Liver (tissue), 9 donors: Measurements from ENCODE around the gene NGB. TPM values are rescaled to one million over a fixed set of nuclear protein-coding genes. Genes with fewer than 3 reads are reported as not detected.

Source experiments
- DNase-seq: peaks from one replicate; pipeline ENCODE4 v3.0.0-alpha.2; 2017; ENCODE audit warnings: low spot score
- H3K27ac ChIP-seq, 2 donors: one replicate each; pipeline ENCODE4 v1.7.0; 2013; ENCODE audit warnings: inconsistent platforms in 2 of 2, low read length in 2 of 2, control low read depth in 1 of 2, low read depth in 1 of 2, mild to moderate bottlenecking in 1 of 2
- H3K27me3 ChIP-seq, 4 donors: one replicate each; pipeline versions ENCODE4 v1.6.1 to v1.7.0; 2013; ENCODE audit warnings: low read length in 3 of 4, inconsistent platforms in 1 of 4, mild to moderate bottlenecking in 1 of 4, moderate library complexity in 1 of 4; ENCODE audit not compliant: control insufficient read depth in 4 of 4, insufficient read depth in 4 of 4
- H3K36me3 ChIP-seq, 4 donors: one replicate each; pipeline versions ENCODE4 v1.6.1 to v1.7.0; 2013; ENCODE audit warnings: low read length in 3 of 4, mild to moderate bottlenecking in 3 of 4, low read depth in 1 of 4, moderate library complexity in 1 of 4; ENCODE audit not compliant: control insufficient read depth in 4 of 4, insufficient read depth in 3 of 4
- H3K4me1 ChIP-seq, 4 donors: one replicate each; pipeline versions ENCODE4 v1.6.1 to v1.7.0; 2013; ENCODE audit warnings: low read length in 3 of 4, mild to moderate bottlenecking in 3 of 4, moderate library complexity in 1 of 4; ENCODE audit not compliant: control insufficient read depth in 4 of 4, insufficient read depth in 4 of 4
- H3K4me3 ChIP-seq, 3 donors: one replicate each; pipeline versions ENCODE4 v1.6.1 to v1.7.0; 2013; ENCODE audit warnings: low read length in 3 of 3, control low read depth in 1 of 3, low read depth in 1 of 3, mild to moderate bottlenecking in 1 of 3
- H3K9ac ChIP-seq, 2 donors: one replicate each; pipeline ENCODE4 v1.7.0; 2013; ENCODE audit warnings: low read length in 2 of 2, mild to moderate bottlenecking in 2 of 2, moderate library complexity in 2 of 2, control low read depth in 1 of 2, low read depth in 1 of 2
- H3K9me3 ChIP-seq, 4 donors: one replicate each; pipeline versions ENCODE4 v1.6.1 to v1.7.0; 2013; ENCODE audit warnings: low read length in 3 of 4; ENCODE audit not compliant: control insufficient read depth in 4 of 4
- CTCF ChIP-seq: fragments of 150-350 bp; IDR thresholded peaks from 2 replicates; pipeline ENCODE4 v1.5.1; 2017; ENCODE audit warnings: improper control_type of control experiment, low read depth, low read length; ENCODE audit not compliant: missing input control
- EGR1 ChIP-seq, 2 donors: IDR thresholded peaks; 2 replicates each; pipeline ENCODE4 v1.6.1; 2016 to 2018; ENCODE audit warnings: antibody characterized with exemption in 2 of 2, low read depth in 2 of 2
- FOXA1 ChIP-seq: IDR thresholded peaks from 2 replicates; pipeline ENCODE4 v1.6.1; 2016; ENCODE audit warnings: antibody characterized with exemption
- GABPA ChIP-seq, 2 donors: IDR thresholded peaks in 1 of 2; conservative IDR thresholded peaks in 1 of 2; 2 replicates each; pipeline ENCODE4 v1.6.1; 2016; ENCODE audit warnings: antibody characterized with exemption in 2 of 2, mild to moderate bottlenecking in 1 of 2, moderate library complexity in 1 of 2
- HNF4G ChIP-seq: IDR thresholded peaks from 2 replicates; pipeline ENCODE4 v1.6.1; 2016; ENCODE audit warnings: antibody characterized with exemption
- NR2F2 ChIP-seq: IDR thresholded peaks from 2 replicates; pipeline ENCODE4 v1.6.1; 2016; ENCODE audit warnings: antibody characterized with exemption
- RXRA ChIP-seq, 2 donors: IDR thresholded peaks; 2 replicates each; pipeline ENCODE4 v1.6.1; 2017 to 2018; ENCODE audit warnings: antibody characterized with exemption in 2 of 2, mild to moderate bottlenecking in 1 of 2
- WGBS: extraction: QIAGEN DNeasy Blood & Tissue Kit; methylation state at CpG from one replicate; pipeline ENCODE4 v1.1.7; 2013; 5-methylcytosine and 5-hydroxymethylcytosine counted together
- polyA plus RNA-seq, 2 donors: library from polyadenylated mRNA; stranded (reverse) in 1 of 2; unstranded in 1 of 2; fragments of 200-250 nt in 1 of 2; fragments of >200 nt in 1 of 2; fragmentation: Nextera tagmentation in 1 of 2; extraction: Ambion mirVana in 1 of 2; gene quantifications; one replicate each; pipeline versions ENCODE4 v1.2.1 to v1.2.3, GENCODE V29; 2013 to 2015
- total RNA-seq, 2 donors: library from RNA; depleted of rRNA; stranded (reverse); fragments of >200 nt; gene quantifications; one replicate each; pipeline ENCODE4 v1.2.3, GENCODE V29; 2014
- TF ChIP-seq, protein P1 (sequence below): IDR thresholded peaks from 2 replicates; pipeline ENCODE4 v1.6.1; 2016; ENCODE audit warnings: antibody characterized with exemption
- TF ChIP-seq, protein P2 (sequence below): IDR thresholded peaks from 2 replicates; pipeline ENCODE4 v1.6.1; 2016; ENCODE audit warnings: antibody characterized with exemption
- TF ChIP-seq, protein P3 (sequence below): IDR thresholded peaks from 2 replicates; pipeline ENCODE4 v1.6.1; 2016; ENCODE audit warnings: antibody characterized with exemption, mild to moderate bottlenecking
- TF ChIP-seq, protein P4 (sequence below): IDR thresholded peaks from 2 replicates; pipeline ENCODE4 v1.6.1; 2016; ENCODE audit warnings: antibody characterized with exemption
- donor health status: healthy.
- donor health status: healthy.
- donor health status: healthy.
- donor health status: healthy.
- donor health status: healthy.

NGB gene
- total and polyA plus RNA-seq, 4 donors = not detected

DNA sequence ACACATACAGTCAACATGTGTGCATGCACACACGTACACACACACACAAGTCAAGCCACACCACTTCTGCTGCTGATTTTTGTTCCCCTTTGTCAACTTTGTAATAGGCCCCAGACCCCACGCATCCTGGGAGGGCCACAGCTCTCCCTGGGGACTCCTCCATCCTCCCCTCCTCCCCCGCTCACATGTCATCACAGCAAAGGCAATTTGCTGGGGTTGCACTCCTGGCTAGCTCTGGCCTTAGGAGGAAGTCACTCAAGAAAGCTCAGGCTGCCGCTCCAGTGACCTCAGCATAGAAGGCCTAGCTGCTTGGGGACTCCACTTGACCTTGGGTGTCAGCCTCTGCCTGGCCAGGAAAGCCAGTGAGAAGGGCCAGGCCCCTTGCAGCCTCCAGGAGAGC lies 27.2 kb downstream of the NGB start:
- Histone ChIP-seq H3K36me3 (no peaks in the 10 kb centered on the region), H3K27me3 (no peaks in the 10 kb centered on the region), H3K9me3 (no peaks in the 10 kb centered on the region), H3K4me3 (no peak overlapping the region), H3K27ac (no peak overlapping the region), H3K4me1 (no peaks in the 10 kb centered on the region), H3K9ac (no peak overlapping the region)
- TF ChIP-seq HNF4G (no peak), GABPA (IDR thresholded peaks at IDR 0.05 in 1 of 2, conservative IDR thresholded peaks at IDR 0.05 in 1 of 2) (no peak), CTCF (no peak)
- DNase-seq = no peak
- WGBS = 86% methylated on average over 4 of the region's 4 CpGs

- H3K27me3 ChIP-seq = no peaks in the 10 kb centered on the region
- no peak overlapping the region for H3K4me3 ChIP-seq
- H3K4me1 ChIP-seq = no peaks in the 10 kb centered on the region
- no peaks in the 10 kb centered on the region for H3K36me3 ChIP-seq
- no peaks in the 10 kb centered on the region for H3K9me3 ChIP-seq
- 74% methylated on average over 12 of the region's 12 CpGs for WGBS
- TF ChIP-seq, protein P1, sequence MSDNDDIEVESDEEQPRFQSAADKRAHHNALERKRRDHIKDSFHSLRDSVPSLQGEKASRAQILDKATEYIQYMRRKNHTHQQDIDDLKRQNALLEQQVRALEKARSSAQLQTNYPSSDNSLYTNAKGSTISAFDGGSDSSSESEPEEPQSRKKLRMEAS = no peak
- TF ChIP-seq EGR1 (IDR thresholded peaks at IDR 0.05; ENCODE audit: low read depth in 2 of 2) (no peak), CTCF (no peak), RXRA (IDR thresholded peaks at IDR 0.05) (no peak), FOXA1 (no peak), NR2F2 (no peak)
- TF ChIP-seq, protein P2, sequence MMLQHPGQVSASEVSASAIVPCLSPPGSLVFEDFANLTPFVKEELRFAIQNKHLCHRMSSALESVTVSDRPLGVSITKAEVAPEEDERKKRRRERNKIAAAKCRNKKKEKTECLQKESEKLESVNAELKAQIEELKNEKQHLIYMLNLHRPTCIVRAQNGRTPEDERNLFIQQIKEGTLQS = no peak
- TF ChIP-seq, protein P3, sequence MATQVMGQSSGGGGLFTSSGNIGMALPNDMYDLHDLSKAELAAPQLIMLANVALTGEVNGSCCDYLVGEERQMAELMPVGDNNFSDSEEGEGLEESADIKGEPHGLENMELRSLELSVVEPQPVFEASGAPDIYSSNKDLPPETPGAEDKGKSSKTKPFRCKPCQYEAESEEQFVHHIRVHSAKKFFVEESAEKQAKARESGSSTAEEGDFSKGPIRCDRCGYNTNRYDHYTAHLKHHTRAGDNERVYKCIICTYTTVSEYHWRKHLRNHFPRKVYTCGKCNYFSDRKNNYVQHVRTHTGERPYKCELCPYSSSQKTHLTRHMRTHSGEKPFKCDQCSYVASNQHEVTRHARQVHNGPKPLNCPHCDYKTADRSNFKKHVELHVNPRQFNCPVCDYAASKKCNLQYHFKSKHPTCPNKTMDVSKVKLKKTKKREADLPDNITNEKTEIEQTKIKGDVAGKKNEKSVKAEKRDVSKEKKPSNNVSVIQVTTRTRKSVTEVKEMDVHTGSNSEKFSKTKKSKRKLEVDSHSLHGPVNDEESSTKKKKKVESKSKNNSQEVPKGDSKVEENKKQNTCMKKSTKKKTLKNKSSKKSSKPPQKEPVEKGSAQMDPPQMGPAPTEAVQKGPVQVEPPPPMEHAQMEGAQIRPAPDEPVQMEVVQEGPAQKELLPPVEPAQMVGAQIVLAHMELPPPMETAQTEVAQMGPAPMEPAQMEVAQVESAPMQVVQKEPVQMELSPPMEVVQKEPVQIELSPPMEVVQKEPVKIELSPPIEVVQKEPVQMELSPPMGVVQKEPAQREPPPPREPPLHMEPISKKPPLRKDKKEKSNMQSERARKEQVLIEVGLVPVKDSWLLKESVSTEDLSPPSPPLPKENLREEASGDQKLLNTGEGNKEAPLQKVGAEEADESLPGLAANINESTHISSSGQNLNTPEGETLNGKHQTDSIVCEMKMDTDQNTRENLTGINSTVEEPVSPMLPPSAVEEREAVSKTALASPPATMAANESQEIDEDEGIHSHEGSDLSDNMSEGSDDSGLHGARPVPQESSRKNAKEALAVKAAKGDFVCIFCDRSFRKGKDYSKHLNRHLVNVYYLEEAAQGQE = no peak
- TF ChIP-seq, protein P4, sequence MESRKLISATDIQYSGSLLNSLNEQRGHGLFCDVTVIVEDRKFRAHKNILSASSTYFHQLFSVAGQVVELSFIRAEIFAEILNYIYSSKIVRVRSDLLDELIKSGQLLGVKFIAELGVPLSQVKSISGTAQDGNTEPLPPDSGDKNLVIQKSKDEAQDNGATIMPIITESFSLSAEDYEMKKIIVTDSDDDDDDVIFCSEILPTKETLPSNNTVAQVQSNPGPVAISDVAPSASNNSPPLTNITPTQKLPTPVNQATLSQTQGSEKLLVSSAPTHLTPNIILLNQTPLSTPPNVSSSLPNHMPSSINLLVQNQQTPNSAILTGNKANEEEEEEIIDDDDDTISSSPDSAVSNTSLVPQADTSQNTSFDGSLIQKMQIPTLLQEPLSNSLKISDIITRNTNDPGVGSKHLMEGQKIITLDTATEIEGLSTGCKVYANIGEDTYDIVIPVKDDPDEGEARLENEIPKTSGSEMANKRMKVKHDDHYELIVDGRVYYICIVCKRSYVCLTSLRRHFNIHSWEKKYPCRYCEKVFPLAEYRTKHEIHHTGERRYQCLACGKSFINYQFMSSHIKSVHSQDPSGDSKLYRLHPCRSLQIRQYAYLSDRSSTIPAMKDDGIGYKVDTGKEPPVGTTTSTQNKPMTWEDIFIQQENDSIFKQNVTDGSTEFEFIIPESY = no peak
- no peak overlapping the region for H3K9ac ChIP-seq
- DNase-seq = no peak
- no peak overlapping the region for H3K27ac ChIP-seq
Observed at GRCh38 chr14:77242752-77243151, 28.3 kb downstream of the NGB start.
